Sigmoid colon (tissue), 4 donors: ENCODE results near the gene USP28.

Experiments used
- CTCF ChIP-seq, 4 experiments: fragments of 450-650 bp in 3 of 4; fragments of 200-600 bp in 1 of 4; IDR thresholded peaks; one replicate each; pipeline ENCODE4 v1.5.1; 2016 to 2019; ENCODE audit warnings: antibody characterized with exemption in 4 of 4, mild to moderate bottlenecking in 3 of 4, moderate library complexity in 2 of 4
- EP300 ChIP-seq, 4 donors: sonication (generic); formaldehyde crosslinking; IDR thresholded peaks; one replicate each; pipeline ENCODE4 v1.6.1; 2017; ENCODE audit warnings: antibody characterized with exemption in 4 of 4
- POLR2A ChIP-seq, 2 donors: fragments of 450-650 bp; IDR thresholded peaks; one replicate each; pipeline ENCODE4 v1.6.1; 2016; ENCODE audit warnings: antibody characterized with exemption in 2 of 2, mild to moderate bottlenecking in 2 of 2, moderate library complexity in 2 of 2
- POLR2AphosphoS5 ChIP-seq, 4 donors: sonication (generic); formaldehyde crosslinking; IDR thresholded peaks; one replicate each; pipeline ENCODE4 v1.6.1; 2017; ENCODE audit warnings: antibody characterized with exemption in 4 of 4

- TF ChIP-seq CTCF (IDR thresholded peaks at IDR 0.05) (no peak), POLR2A (IDR thresholded peaks at IDR 0.05) (no peak), POLR2AphosphoS5 (IDR thresholded peaks at IDR 0.05) (no peak), EP300 (IDR thresholded peaks at IDR 0.05) (no peak)
Observed at GRCh38 chr11:113771964-113772363, 103.4 kb downstream of the USP28 start.
